ENCODE data around the gene BRIP1.
"Not testable (repeated sequence)": the region's sequence is repeated elsewhere in the genome, so short reads cannot be mapped to it uniquely, and the experiment has no call there.

The BRIP1 gene

DNA sequence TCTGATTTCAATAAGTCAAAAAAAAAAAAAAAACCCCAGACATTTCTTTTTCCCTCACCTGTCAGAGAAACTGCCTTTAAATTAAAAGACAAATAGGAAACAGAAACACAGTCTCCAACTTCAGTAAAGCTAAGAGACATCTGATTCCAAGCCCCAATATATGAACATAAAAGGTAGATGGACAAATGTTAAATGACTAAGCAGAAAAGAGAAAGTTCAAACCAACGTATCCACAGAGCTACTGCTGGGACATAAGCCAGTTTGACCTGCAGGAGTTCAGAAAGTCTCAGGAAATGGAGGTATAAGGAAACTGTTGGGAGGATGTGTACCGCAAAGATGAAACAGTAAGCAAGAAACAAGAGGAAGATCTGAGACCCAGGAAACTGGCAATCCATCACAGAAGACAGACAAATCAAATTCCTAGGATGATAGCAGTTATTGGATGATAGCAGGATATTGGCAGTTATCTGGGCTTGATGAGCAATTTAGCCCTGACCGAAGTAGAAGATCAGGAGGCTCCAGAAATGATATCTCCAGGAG is 135.0 kb downstream of the BRIP1 start:
- no peak for DNase-seq (ENCODE audit: low spot score)

DNA sequence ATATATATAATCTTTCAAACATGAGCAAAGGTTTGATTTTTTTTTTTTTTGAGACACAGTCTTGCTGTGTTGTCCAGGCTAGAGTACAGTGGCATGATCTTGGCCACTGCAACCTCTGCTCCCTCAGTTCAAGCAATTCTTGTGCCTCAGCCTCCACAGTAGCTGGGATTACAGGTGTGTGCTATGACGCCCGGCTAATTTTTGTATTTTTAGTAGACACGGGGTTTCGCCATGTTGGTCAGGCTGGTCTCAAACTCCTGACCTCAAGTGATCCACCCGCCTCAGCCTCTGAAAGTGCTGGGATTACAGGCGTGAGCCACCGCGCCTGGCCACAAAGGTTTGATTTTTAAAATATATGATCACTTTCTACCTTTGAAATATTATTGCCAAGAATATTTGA is 135.5 kb downstream of the BRIP1 start:
- not testable (repeated sequence) for DNase-seq (ENCODE audit: low spot score)

GRCh38 chr17:61726977-61727376 is 136.4 kb downstream of the BRIP1 start:
- DNase-seq (ENCODE audit: low spot score), result no peak

- no peak for DNase-seq (ENCODE audit: low spot score)
Observed at GRCh38 chr17:61724777-61725176, 138.6 kb downstream of the BRIP1 start.

GRCh38 chr17:61723914-61724313 is 139.4 kb downstream of the BRIP1 start:
- DNase-seq (ENCODE audit: low spot score), result no peak

- DNase-seq (ENCODE audit: low spot score), result no peak
Observed at GRCh38 chr17:61723183-61723582, 140.1 kb downstream of the BRIP1 start.

DNA sequence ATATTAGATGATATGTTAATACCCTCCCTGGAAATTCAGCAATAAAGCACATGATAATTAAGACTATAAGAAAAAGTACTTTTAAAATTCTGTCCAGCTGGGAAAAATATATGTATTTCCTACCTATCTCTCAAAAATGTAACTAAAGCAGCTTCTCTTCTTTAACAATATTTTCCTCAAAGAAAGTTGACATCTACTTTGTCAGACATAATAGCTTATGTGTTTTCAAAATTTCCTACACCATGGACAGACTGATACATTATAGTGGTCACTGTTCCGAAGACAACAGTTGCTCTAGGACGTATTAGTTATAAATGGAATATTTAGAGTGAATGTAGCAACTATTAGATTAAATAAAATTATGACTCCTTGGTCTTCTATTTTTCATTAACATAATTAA is 140.9 kb downstream of the BRIP1 start:
- no peak for DNase-seq (ENCODE audit: low spot score)

GRCh38 chr17:61720016-61720795 is 143.1 kb downstream of the BRIP1 start:
- DNase-seq (ENCODE audit: low spot score), result no peak

DNA sequence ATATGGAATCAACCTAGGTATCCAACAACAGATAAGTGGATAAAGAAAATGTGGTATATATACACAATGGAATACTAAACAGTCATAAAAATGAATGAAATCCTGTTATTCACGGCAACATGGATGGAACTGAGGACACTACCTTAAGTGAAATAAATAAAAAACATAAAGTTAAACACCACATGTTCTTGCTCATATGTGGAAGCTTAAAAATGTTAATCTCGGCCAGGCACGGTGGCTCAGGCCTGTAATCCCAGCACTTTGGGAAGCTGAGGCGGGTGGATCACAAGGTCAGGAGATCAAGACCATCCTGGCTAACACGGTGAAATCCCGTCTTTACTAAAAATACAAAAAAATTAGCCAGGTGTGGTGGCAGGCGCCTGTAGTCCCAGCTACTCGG is 144.1 kb downstream of the BRIP1 start:
- DNase-seq (ENCODE audit: low spot score), result not testable (repeated sequence)

- DNase-seq (ENCODE audit: low spot score), result no peak
Observed at GRCh38 chr17:61718022-61718421, 145.3 kb downstream of the BRIP1 start.

DNA sequence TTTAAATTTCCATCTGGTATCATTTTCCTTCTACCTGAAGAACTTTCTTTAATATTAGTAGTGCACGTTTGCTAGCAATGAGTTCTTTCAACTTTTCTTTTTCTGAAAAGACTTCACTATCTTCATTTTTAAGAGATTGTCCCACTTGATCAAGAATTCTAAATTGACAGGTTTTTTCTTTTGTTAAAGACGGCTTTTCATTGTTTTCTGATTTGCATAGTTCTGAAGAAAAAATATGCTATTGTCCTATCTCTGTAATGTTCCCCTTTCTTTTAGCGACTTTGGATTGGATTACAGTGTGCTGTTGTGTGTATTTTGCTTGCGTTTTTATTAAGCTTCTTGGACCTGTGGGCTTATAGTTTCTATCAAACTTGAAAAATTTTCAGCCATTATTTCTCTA is 146.0 kb downstream of the BRIP1 start:
- no peak for DNase-seq (ENCODE audit: low spot score)

- no peak for DNase-seq (ENCODE audit: low spot score)
Observed at GRCh38 chr17:61716225-61716829, 147.0 kb downstream of the BRIP1 start.

DNA sequence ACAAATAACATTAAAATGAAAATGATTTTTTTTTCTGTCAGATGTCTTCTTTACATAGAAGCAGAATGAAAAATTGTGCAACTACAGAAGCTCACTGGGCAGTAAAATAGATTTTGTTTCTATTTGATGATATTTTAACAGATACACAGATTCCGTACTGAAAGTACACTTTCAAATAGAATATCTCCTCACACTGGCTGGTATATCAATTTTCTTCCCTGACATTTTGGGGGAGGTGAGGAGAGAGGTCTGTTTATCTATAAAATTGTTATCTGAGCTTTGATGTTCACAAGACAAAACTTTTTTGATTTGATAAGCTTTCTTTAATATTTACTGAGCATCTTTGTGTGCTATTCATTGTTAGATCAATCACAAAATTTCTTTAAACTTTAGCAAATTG is 148.0 kb downstream of the BRIP1 start:
- DNase-seq (ENCODE audit: low spot score), result no peak

DNA sequence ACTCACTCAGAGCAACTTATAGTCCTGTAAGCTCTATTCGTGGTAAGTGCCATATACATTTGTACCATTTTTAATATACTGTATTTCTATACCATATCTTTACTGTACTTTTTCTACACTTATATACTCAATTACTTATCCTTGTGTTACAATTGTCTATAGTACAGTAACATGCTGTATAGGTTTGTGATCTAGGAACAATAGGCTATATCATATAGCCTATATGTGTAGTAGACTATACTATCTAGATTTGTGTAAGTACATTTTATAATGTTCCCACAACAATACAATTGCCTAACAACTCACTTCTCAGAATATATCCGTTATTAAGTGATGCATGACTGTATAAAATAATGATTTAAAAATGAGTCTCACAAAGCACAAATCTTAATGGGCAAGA is 149.0 kb downstream of the BRIP1 start:
- DNase-seq (ENCODE audit: low spot score), result no peak

DNA sequence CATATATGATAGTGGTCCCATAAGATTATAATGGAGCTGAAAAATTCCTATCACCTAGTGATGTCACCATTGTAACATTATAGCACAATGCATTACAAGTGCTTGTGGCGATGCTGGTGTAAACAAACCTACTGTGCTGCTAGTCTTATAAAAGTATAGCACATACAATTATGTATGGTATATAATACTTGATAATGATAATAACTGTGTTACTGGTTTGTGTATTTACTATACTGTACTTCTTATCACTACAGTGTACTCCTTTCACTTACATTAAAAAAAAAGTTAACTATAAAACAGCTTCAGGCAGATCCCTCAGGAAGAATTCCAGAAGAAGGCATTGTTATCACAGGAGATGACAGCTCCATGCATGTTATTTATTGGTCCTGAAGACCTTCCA is 150.3 kb downstream of the BRIP1 start:
- no peak for DNase-seq (ENCODE audit: low spot score)

DNA sequence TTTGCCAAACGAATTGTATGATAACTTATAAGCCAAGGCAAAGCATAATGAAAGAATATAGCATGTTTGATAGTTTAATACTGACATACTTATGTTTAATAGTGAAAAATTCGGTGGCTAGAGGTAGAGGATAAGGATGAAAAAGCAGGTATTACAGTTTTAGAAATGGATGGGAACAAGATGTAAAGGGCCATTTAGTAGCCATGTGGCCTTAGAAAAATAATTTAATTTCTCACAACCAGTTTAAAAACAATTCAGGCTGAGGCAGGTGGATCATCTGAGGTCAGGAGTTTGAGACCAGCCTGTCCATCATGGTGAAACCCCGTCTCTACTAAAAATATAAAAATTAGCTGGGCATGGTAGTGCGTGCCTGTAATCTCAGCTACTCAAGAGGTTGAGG is 152.8 kb downstream of the BRIP1 start:
- no peak for DNase-seq (ENCODE audit: low spot score)

GRCh38 chr17:61709567-61709966 is 153.8 kb downstream of the BRIP1 start:
- no peak for DNase-seq (ENCODE audit: low spot score)

DNA sequence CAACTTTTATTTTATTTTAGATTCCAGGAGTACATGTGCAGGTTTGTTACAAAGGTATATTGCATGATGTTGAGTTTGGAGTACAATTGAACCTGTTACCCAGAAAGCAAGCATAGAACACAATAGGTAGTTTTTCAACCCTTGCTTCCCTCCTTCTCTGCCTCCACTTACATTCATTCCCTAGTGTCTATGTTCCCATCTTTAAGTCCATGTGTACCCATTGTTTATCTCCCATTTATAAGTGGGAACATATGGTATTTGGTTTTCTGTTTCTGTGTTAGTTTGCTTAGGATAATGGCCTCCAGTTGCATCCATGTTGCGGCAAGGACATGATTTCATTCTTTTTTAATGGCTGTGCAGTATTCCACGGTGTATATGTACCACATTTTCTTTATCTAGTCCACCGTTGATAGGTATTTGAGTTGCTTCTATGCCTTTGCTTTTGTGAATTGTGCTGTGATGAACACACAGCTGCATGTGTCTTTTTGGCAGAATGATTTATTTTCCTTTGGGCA is 158.3 kb downstream of the BRIP1 start:
- no peak for DNase-seq (ENCODE audit: low spot score)

- DNase-seq (ENCODE audit: low spot score), result no peak
Observed at GRCh38 chr17:61702450-61702849, 160.9 kb downstream of the BRIP1 start.

DNA sequence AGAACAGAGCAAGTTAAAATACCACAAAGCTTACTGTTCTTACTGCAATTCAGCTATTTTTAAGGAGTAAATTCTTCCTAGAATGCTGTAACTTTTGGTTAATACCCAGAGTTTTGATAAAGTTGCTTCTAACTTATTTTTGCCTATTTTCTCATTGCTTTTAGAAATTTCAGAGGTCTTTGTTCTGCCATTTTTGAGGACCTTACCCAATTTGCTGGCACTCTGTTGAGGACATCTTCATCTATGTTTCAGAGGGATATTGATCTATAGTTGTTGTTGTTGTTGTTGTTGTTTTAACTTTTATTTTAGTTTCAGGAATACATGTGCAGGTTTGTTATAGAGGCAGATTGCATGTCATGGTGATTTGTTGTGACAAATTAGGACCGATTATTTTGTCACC is 161.3 kb downstream of the BRIP1 start:
- DNase-seq (ENCODE audit: low spot score), result no peak

DNA sequence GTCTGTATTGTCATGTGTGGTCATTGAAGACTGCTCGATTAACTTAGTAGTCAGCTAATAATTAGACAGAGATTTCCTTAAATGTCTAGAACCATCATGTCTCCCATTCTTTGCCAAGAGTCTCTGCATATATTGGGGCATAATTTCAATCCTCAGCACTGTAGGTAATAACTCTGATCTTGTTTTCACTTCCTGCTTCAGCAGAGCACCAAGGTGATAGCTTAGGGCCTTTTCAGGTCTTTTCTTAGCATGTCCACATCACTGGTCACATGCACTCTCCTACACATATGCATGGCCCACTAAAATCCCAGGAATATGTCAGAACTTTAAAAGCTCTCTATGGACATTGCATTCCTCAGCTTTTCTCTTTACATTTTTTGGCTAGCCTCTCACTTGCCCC is 162.0 kb downstream of the BRIP1 start:
- DNase-seq (ENCODE audit: low spot score), result no peak

- DNase-seq (ENCODE audit: low spot score), result no peak
Observed at GRCh38 chr17:61700252-61700651, 163.1 kb downstream of the BRIP1 start.

DNA sequence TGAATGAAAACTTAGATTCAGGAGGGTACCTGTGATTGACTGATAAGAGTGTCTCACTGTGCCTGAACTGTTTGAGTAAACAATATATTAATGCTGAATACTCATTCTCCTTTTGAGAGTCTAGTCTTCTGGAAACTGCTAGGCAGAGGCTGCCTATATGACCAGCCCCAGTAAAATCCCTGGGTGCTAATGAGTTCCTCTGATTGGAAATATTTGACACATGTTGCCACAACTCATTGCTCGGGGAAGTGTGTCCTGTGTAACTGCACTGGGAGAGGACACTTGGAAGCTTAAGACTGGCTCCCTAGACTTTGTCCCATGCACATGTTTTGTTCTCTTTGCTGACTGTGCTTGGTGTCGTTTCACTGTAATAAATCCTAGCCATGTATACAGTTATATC is 163.6 kb downstream of the BRIP1 start:
- DNase-seq (ENCODE audit: low spot score), result no peak

All from AG08396 (cell line).